OCI-LY7 (cell line): ENCODE results near the gene CAMK2B. TPM values are rescaled to one million over a fixed set of nuclear protein-coding genes. Genes with fewer than 3 reads are reported as not detected.

Source experiments
- BruUV-seq: library from RNA; stranded (reverse); fragments of 400-500 nt; replicated peaks from 2 replicates; lab custom pipeline; 2021; lab: Mats Ljungman, UMichigan
- CTCF ChIA-PET: fragments of 300-600 bp; sonication (Branson Sonifier 250); formaldehyde crosslinking; loops from one replicate; lab custom pipeline; 2022; ENCODE audit warnings: antibody characterized with exemption; ENCODE audit not compliant: unreplicated experiment; lab: Charles Lee
- POLR2A ChIA-PET: fragments of 300-600 bp; sonication (Branson Sonifier 250); formaldehyde crosslinking; loops from one replicate; lab custom pipeline; 2022; ENCODE audit warnings: antibody characterized with exemption; lab: Charles Lee
- DNase-seq: peaks from one replicate; pipeline ENCODE4 v3.0.0-alpha.2; 2015; ENCODE audit warnings: low spot score
- H2AFZ ChIP-seq: fragments of 200-600 bp; sonication (generic), shearing (Covaris generic); 2 replicates; pipeline ENCODE4 v1.6.1; 2014; ENCODE audit warnings: mild to moderate bottlenecking, antibody characterized with exemption, low read length, moderate library complexity
- H3K27ac ChIP-seq: fragments of 200-600 bp; sonication (generic); 2 replicates; pipeline ENCODE4 v1.5.1; 2014; ENCODE audit warnings: mixed run types, low read depth, mild to moderate bottlenecking, moderate library complexity, low read length, inconsistent platforms; ENCODE audit not compliant: poor library complexity, severe bottlenecking
- H3K36me3 ChIP-seq: fragments of 200-600 bp; sonication (generic); 2 replicates; pipeline ENCODE4 v1.6.1; 2014; ENCODE audit warnings: mild to moderate bottlenecking, antibody characterized with exemption, low read length, moderate library complexity, mixed read lengths; ENCODE audit not compliant: insufficient read depth
- H3K4me1 ChIP-seq: fragments of 200-600 bp; sonication (generic); 2 replicates; pipeline ENCODE4 v1.5.1; 2014; ENCODE audit warnings: mild to moderate bottlenecking, low read length; ENCODE audit not compliant: insufficient read depth, poor library complexity, severe bottlenecking
- H3K4me2 ChIP-seq: fragments of 200-600 bp; sonication (generic); 2 replicates; pipeline ENCODE4 v1.6.1; 2014; ENCODE audit warnings: mild to moderate bottlenecking, low read length
- H3K4me3 ChIP-seq: fragments of 200-600 bp; sonication (generic); 2 replicates; pipeline ENCODE4 v1.5.1; 2014; ENCODE audit warnings: mild to moderate bottlenecking, low read depth, low read length; ENCODE audit not compliant: poor library complexity, severe bottlenecking
- H3K79me2 ChIP-seq: fragments of 200-600 bp; sonication (generic); 2 replicates; pipeline ENCODE4 v1.6.1; 2016; ENCODE audit warnings: low read depth, mild to moderate bottlenecking, low read length, moderate library complexity, mixed read lengths; ENCODE audit not compliant: insufficient read depth
- H3K9me2 ChIP-seq: fragments of 200-600 bp; sonication (generic); 2 replicates; pipeline ENCODE4 v1.6.1; 2016; ENCODE audit warnings: mild to moderate bottlenecking, low read length, mixed read lengths; ENCODE audit not compliant: insufficient read depth
- H3K9me3 ChIP-seq: fragments of 200-600 bp; sonication (generic); 2 replicates; pipeline ENCODE4 v1.6.1; 2014; ENCODE audit warnings: mild to moderate bottlenecking, mixed run types, low read length, mixed read lengths
- H4K20me1 ChIP-seq: fragments of 200-600 bp; sonication (generic); 2 replicates; pipeline ENCODE4 v1.6.1; 2014; ENCODE audit warnings: mild to moderate bottlenecking, antibody characterized with exemption, low read length, moderate library complexity, mixed read lengths; ENCODE audit not compliant: insufficient read depth
- EZH2phosphoT487 ChIP-seq: fragments of 200-600 bp; sonication (generic); IDR thresholded peaks from 2 replicates; pipeline ENCODE4 v1.6.1; 2018; ENCODE audit warnings: low read depth, borderline replicate concordance, mild to moderate bottlenecking, mixed run types, antibody characterized with exemption, low read length, moderate library complexity, mixed read lengths
- intact Hi-C: fragments of 100-400 bp; cut with micrococcal nuclease; formaldehyde crosslinking; loops from one replicate; pipeline ENCODE4 v1.10.0; 2022; ENCODE audit not compliant: unreplicated experiment
- total RNA-seq, 2 experiments: library from RNA; depleted of rRNA in 1 of 2; stranded (reverse); fragments of >200 nt in 1 of 2; shearing (Covaris generic) in 1 of 2; gene quantifications; 2 replicates each; pipeline ENCODE4 v1.2.3, GENCODE V29; 2014 to 2022
- TF ChIP-seq, protein P1 (sequence below): fragments of 200-600 bp; sonication (generic); conservative IDR thresholded peaks from 2 replicates; pipeline ENCODE4 v1.5.1; 2014; ENCODE audit warnings: mild to moderate bottlenecking, antibody characterized with exemption, low read length, moderate library complexity, mixed read lengths

The CAMK2B gene
- total RNA-seq, 2 experiments from 2014 or later, result 0.66 to 1.1 TPM

DNA sequence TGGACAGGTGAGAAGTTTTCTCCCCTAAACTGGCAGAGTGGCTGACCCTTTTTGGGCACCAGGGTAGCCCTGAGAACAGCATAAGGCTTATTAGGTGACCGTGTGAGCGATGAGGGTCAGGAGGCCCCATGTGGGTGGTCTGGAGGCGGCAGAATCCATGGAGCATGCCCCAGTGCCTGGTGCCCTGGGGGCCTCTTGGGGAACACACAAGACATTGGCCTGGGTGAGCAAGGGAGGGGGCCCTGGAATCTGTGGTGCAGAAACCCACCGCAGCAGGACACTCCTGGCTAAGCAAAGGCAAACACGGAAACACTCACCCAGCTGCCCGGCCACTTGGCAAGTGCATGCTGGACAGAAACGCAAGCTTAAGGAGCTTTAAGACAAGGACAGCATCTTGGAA, 95.1 kb downstream of the CAMK2B start:
- no peak overlapping the region for H3K4me3 ChIP-seq
- no TSS peak for BruUV-seq
- H2AFZ ChIP-seq, result no peak overlapping the region
- H3K79me2 ChIP-seq, result no peaks in the 10 kb centered on the region
- H3K36me3 ChIP-seq, result no peaks in the 10 kb centered on the region
- no peaks in the 10 kb centered on the region for H4K20me1 ChIP-seq
- ChIA-PET POLR2A (no interaction called here), CTCF (interaction anchor here (1.2 kb wide), 1 partner anchor 10 kb away, joined by 4 read pairs; no protein-coding TSS in a partner anchor)
- H3K9me3 ChIP-seq, result no peaks in the 10 kb centered on the region
- intact Hi-C loops, result no loop called here
- no peak overlapping the region for H3K4me2 ChIP-seq
- no peaks in the 10 kb centered on the region for H3K9me2 ChIP-seq
- H3K27ac ChIP-seq, result no peak overlapping the region
- TF ChIP-seq EZH2phosphoT487, result no peak
- TF ChIP-seq, protein P1, sequence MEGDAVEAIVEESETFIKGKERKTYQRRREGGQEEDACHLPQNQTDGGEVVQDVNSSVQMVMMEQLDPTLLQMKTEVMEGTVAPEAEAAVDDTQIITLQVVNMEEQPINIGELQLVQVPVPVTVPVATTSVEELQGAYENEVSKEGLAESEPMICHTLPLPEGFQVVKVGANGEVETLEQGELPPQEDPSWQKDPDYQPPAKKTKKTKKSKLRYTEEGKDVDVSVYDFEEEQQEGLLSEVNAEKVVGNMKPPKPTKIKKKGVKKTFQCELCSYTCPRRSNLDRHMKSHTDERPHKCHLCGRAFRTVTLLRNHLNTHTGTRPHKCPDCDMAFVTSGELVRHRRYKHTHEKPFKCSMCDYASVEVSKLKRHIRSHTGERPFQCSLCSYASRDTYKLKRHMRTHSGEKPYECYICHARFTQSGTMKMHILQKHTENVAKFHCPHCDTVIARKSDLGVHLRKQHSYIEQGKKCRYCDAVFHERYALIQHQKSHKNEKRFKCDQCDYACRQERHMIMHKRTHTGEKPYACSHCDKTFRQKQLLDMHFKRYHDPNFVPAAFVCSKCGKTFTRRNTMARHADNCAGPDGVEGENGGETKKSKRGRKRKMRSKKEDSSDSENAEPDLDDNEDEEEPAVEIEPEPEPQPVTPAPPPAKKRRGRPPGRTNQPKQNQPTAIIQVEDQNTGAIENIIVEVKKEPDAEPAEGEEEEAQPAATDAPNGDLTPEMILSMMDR, result no peak
- no peaks in the 10 kb centered on the region for H3K4me1 ChIP-seq
- no peak for DNase-seq

DNA sequence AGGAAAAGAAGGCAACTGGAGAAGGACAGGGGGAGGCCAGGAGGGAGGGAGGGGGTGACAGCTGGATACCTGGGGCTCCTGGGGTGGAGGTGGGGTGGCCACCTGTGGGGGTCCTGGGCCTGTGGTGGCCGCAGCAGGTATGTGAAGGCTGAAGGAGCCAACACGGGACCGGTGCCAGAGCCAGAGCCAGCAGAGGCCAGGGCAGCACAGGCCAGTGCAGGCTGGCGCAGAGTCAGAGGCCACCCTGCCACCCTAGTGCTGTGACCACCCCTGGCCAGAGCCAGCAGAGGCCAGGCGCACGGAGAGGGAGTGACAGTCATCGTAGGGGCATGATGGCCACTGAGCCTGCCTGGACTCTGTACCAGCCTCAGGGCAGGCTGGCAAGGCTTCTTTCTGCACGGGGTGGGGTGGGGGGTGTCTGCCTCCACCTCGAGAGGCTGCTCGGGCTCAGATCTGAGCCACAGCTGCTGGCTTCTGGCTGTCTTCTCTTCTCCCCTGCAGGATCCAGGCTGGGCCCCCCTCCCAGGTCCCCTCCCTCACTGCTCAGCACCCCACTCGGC, 95.8 kb downstream of the CAMK2B start:
- no peak for DNase-seq
- BruUV-seq, result no TSS peak
- Histone ChIP-seq H2AFZ (no peak overlapping the region), H4K20me1 (no peaks in the 10 kb centered on the region), H3K9me2 (no peaks in the 10 kb centered on the region), H3K9me3 (no peaks in the 10 kb centered on the region), H3K4me3 (no peak overlapping the region), H3K27ac (no peak overlapping the region), H3K4me2 (no peak overlapping the region), H3K4me1 (no peaks in the 10 kb centered on the region), H3K79me2 (no peaks in the 10 kb centered on the region), H3K36me3 (no peaks in the 10 kb centered on the region)
- CTCF ChIA-PET, result interaction anchor here (0.6 kb wide), 1 partner anchor 20 kb away, joined by 3 read pairs; no protein-coding TSS in a partner anchor
- intact Hi-C loops, result no loop called here
- TF ChIP-seq EZH2phosphoT487, result no peak
- TF ChIP-seq, protein P1, result no peak
- POLR2A ChIA-PET, result no interaction called here

DNA sequence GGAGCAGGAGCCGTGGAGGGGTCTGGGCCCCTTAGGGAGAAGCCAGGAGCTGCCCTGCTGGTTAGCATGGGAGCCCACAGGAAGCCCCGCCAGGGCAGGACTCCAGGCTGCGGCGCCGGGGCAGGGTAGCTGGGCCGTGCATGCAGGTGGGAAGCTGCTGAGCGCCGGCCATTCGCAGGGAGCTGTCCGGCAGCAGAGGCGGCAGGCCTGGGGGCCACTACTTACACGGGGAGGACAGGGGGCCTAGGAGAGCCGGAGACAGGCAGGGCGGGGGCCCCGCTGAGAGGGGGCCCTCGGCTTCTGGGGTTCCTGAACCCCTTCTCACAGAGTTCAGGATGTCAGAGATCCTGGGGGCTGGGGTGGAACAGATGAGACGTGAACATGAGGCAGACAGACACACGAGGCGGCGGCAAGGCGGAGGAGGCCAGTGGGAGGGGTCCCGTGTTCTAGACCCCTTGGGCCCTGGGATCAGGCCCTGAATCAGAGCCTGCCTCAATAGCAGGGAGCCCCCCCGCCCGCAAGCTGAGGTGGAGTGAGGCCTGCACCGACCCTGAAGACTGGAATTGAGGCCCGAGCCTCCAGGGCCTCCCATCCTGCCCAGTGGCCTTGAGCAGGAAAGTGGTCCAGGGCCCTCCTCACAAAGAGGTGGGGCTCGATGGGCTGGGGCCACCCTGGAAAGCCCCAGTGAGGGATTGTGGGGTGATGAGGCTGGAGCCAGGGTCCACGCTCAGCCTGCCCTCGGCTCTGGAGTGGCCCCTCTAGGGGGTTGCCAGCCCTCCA, 96.6 kb downstream of the CAMK2B start:
- no peak for TF ChIP-seq EZH2phosphoT487
- TF ChIP-seq, protein P1, result no peak
- BruUV-seq, result no TSS peak
- Histone ChIP-seq H3K9me3 (no peaks in the 10 kb centered on the region), H3K9me2 (no peaks in the 10 kb centered on the region), H3K4me3 (no peak overlapping the region), H3K79me2 (no peaks in the 10 kb centered on the region), H3K4me1 (no peaks in the 10 kb centered on the region), H3K4me2 (no peak overlapping the region), H4K20me1 (no peaks in the 10 kb centered on the region), H3K27ac (no peak overlapping the region), H2AFZ (no peak overlapping the region), H3K36me3 (no peaks in the 10 kb centered on the region)
- no peak for DNase-seq
- intact Hi-C loops, result no loop called here
- ChIA-PET CTCF (interaction anchor here (0.6 kb wide), 1 partner anchor 20 kb away, joined by 3 read pairs; no protein-coding TSS in a partner anchor), POLR2A (no interaction called here)
